T-helper 17 cell (primary cell): ENCODE measurements around the gene OVOL3. TPM values are rescaled to one million over a fixed set of nuclear protein-coding genes. Genes with fewer than 3 reads are reported as not detected.
"Not testable (repeated sequence)": the region's sequence is repeated elsewhere in the genome, so short reads cannot be mapped to it uniquely, and the experiment has no call there.

Source experiments
- ATAC-seq: fragments of 150-1000 bp; cut with Tn5 transposase; 2 replicates; pipeline ENCODE4 v1.10.0; 2021; ENCODE audit warnings: mild to moderate bottlenecking, moderate library complexity
- DNase-seq, 3 donors: peaks; one replicate each; pipeline versions ENCODE4 v3.0.0 to v3.0.0-alpha.2; 2020 to 2021
- H3K9me3 ChIP-seq: one replicate; pipeline ENCODE4 v1.7.0; 2013; ENCODE audit warnings: low read length, mild to moderate bottlenecking; ENCODE audit not compliant: control insufficient read depth, poor library complexity, severe bottlenecking
- H3K27ac Mint-ChIP-seq: one replicate; pipeline ENCODE4 v1.8.0; 2022; ENCODE audit warnings: mild to moderate bottlenecking, moderate library complexity, mixed read lengths
- H3K27me3 Mint-ChIP-seq: one replicate; pipeline ENCODE4 v1.8.0; 2022; ENCODE audit warnings: mixed read lengths
- H3K36me3 Mint-ChIP-seq: one replicate; pipeline ENCODE4 v1.8.0; 2022; ENCODE audit warnings: low read depth, mixed read lengths
- H3K4me1 Mint-ChIP-seq: one replicate; pipeline ENCODE4 v1.8.0; 2022; ENCODE audit warnings: mild to moderate bottlenecking, mixed read lengths
- H3K4me3 Mint-ChIP-seq: one replicate; pipeline ENCODE4 v1.8.0; 2022; ENCODE audit warnings: mild to moderate bottlenecking, moderate library complexity, mixed read lengths
- total RNA-seq, 4 donors: library from RNA in 2 of 4; stranded (reverse) in 2 of 4; gene quantifications; one replicate each; pipeline ENCODE4 v1.2.3 and lab custom pipeline; 2022 to 2026

OVOL3 gene
- total RNA-seq (not detected), total RNA-seq (lab: John Stamatoyannopoulos, UW) (0 reads per million in 2 donors)

DNA sequence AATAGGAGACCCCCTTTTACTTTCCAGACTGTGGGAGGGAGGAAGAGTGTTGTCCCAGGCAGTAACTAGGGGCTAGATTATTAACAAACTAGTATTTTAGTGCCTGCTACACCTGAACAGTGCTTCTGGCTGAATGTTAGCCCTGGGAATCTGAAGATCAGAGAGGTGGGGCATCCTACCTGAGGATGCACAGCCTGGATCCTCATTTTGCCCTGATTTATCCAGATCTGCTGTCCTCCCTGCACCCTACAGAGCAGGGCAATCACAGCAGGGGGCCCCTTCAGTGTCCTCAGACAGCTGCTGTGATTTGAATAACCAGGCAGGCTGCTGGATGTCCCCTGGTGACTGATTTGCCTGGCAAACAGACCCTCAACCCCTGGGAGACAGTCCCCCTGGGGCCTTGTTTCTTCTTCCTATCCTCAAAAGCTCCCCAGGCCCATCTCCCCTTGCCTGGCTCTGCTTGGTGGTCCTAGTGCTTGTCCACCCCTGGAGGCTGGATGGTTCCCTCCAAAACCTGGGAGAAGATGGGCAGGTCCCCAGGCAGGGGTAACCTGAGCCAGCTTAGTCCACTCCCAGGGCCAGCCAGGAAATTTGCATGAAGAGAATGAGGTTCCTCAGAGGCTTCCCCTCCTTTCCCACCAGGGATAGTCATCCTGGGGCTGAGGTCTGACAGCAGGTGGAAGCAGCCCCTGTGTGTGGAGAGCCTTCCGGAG is at the start of gene OVOL3:
TSS of gene OVOL3 (plus strand) at position 657 of the 713 bp plus-strand sequence. CDS start 60 bp downstream, outside the sequence.
- Mint-ChIP-seq H3K27ac (no peak within 1 kb of the TSS), H3K4me1 (peaks cover 21% of the 10 kb centered on the region), H3K36me3 (peaks cover 6% of the 10 kb centered on the region), H3K27me3 (no peaks in the 10 kb centered on the region), H3K4me3 (no peak within 1 kb of the TSS)
- ATAC-seq (no peak), DNase-seq (no peak)
- no peaks in the 10 kb centered on the region for H3K9me3 ChIP-seq

DNA sequence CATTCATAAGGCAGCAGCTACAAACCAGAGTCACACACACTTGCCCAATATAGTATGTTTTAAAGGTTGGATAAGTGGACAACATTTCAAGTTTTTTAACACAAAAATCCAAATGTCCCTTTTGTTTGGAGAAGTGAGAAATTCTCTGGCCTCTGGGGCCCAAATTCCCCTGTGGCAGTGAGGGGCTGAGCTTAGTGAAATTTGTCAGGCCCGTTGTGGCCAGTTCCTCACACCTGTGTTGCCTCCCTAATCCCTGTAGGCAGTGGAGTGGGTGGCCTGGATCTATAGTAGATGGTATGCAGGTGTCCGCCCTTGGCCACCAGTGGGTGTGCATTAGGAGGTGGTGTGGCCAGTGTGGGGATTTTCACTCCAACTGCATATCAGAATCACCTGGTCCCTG is 49.6 kb upstream of the OVOL3 start:
- no peaks in the 10 kb centered on the region for H3K9me3 ChIP-seq
- no peak for ATAC-seq
- Mint-ChIP-seq H3K4me1 (peaks cover 6% of the 10 kb centered on the region), H3K27me3 (no peaks in the 10 kb centered on the region), H3K27ac (no peak overlapping the region), H3K36me3 (no peaks in the 10 kb centered on the region), H3K4me3 (no peak overlapping the region)
- no peak for DNase-seq

- Mint-ChIP-seq H3K27me3 (no peaks in the 10 kb centered on the region), H3K4me3 (no peak overlapping the region), H3K36me3 (no peaks in the 10 kb centered on the region), H3K27ac (no peak overlapping the region), H3K4me1 (peaks cover 3% of the 10 kb centered on the region)
- DNase-seq (no peak), ATAC-seq (no peak)
- H3K9me3 ChIP-seq: no peaks in the 10 kb centered on the region
These were observed 46.1 kb upstream of the OVOL3 start for GRCh38 chr19:36064826-36065225.

- no peaks in the 10 kb centered on the region for H3K27me3 Mint-ChIP-seq
- H3K36me3 Mint-ChIP-seq: no peaks in the 10 kb centered on the region
- ATAC-seq (no peak), DNase-seq (no peak)
- no peaks in the 10 kb centered on the region for H3K4me1 Mint-ChIP-seq
- H3K9me3 ChIP-seq: no peaks in the 10 kb centered on the region
- H3K27ac Mint-ChIP-seq: no peak overlapping the region
- H3K4me3 Mint-ChIP-seq: no peak overlapping the region
These were observed 43.3 kb upstream of the OVOL3 start for GRCh38 chr19:36067681-36068080.

DNA sequence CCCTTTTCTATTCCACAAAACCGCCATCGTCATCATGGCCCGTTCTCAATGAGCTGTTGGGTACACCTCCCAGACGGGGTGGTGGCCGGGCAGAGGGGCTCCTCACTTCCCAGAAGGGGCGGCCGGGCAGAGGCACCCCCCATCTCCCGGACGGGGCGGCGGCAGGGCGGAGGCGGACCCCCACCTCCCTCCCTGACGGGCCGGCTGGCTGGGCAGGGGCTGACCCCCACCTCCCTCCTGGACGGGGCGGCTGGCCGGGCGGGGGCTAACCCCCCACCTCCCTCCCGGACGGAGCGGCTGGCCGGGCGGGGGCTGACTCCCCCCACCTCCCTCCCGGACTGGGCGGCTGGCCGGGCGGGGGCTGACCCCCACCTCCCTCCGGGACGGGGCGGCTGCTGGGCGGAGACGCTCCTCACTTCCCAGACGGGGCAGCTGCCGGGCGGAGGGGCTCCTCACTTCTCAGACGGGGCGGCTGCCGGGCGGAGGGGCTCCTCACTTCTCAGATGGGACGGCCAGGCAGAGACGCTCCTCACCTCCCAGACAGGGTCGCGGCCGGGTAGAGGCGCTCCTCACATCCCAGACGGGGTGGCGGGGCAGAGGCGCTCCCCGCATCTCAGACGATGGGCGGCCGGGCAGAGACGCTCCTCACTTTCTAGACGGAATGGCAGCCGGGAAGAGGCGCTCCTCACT is 42.0 kb upstream of the OVOL3 start:
- H3K4me1 Mint-ChIP-seq, H3K27ac Mint-ChIP-seq, H3K36me3 Mint-ChIP-seq, H3K9me3 ChIP-seq, H3K4me3 Mint-ChIP-seq, ATAC-seq, H3K27me3 Mint-ChIP-seq, DNase-seq: not testable (repeated sequence)

- Mint-ChIP-seq H3K36me3 (no peaks in the 10 kb centered on the region), H3K4me3 (no peak overlapping the region), H3K4me1 (no peaks in the 10 kb centered on the region), H3K27me3 (no peaks in the 10 kb centered on the region), H3K27ac (no peak overlapping the region)
- ATAC-seq (no peak), DNase-seq (no peak)
- no peaks in the 10 kb centered on the region for H3K9me3 ChIP-seq
These were observed 38.9 kb upstream of the OVOL3 start for GRCh38 chr19:36072081-36072480.

- no peak for DNase-seq
- no peak for ATAC-seq
- Mint-ChIP-seq H3K36me3 (no peaks in the 10 kb centered on the region), H3K4me3 (no peak overlapping the region), H3K27me3 (no peaks in the 10 kb centered on the region), H3K27ac (no peak overlapping the region), H3K4me1 (no peaks in the 10 kb centered on the region)
- H3K9me3 ChIP-seq: no peaks in the 10 kb centered on the region
These were observed 37.6 kb upstream of the OVOL3 start for GRCh38 chr19:36073121-36073876.

GRCh38 chr19:36079389-36079945 is 31.5 kb upstream of the OVOL3 start:
- no peak for DNase-seq
- Mint-ChIP-seq H3K36me3 (no peaks in the 10 kb centered on the region), H3K27ac (peak overlapping the region; percentile 62), H3K4me1 (no peaks in the 10 kb centered on the region), H3K27me3 (no peaks in the 10 kb centered on the region), H3K4me3 (no peak overlapping the region)
- no peak for ATAC-seq
- no peaks in the 10 kb centered on the region for H3K9me3 ChIP-seq

DNA sequence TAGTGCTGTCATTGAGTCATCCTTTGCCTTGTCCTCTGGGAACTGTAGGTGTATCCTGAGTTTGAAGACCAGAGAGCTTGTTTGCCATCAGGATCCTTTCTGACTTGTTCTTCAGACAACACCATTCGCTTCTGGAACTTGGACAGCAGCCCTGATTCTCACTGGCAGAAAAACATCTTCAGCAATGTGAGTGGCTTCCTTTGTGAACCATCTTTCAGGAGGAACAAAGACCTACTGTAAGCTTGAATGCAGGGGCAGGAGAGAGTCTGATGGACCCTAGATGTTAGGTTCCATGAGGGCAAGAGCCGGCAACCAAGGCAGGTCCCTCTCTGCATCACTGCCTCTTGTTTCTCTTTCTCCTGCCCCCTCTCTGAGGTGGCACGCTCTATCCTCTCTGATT is 29.6 kb upstream of the OVOL3 start:
- Mint-ChIP-seq H3K27ac (peak overlapping the region; percentile 34), H3K36me3 (no peaks in the 10 kb centered on the region)
- ATAC-seq: no peak

GRCh38 chr19:36081894-36082293 is 29.0 kb upstream of the OVOL3 start:
- peak overlapping the region; percentile 34 for H3K27ac Mint-ChIP-seq

More for the DNA sequence above, 29.6 kb upstream of the OVOL3 start:
- H3K9me3 ChIP-seq: no peaks in the 10 kb centered on the region
- no peaks in the 10 kb centered on the region for H3K27me3 Mint-ChIP-seq
- no peak overlapping the region for H3K4me3 Mint-ChIP-seq
- no peak for DNase-seq
- peaks cover 2% of the 10 kb centered on the region for H3K4me1 Mint-ChIP-seq

DNA sequence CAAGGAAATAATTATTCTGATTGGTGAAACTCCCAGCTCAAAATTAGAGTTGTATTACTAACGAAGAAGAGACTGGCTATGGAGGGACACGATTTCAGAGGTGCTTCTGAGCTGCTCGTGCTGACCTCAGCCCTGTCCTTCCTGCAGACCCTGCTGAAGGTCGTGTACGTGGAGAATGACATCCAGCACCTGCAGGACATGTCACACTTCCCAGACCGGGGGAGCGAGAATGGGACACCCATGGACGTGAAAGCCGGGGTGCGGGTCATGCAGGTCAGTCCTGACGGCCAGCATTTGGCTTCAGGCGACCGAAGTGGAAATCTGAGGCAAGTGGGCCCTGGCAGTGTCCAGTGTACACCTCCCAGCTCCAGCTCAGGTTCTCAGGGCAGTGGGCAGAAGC is 28.0 kb upstream of the OVOL3 start:
- H3K27ac Mint-ChIP-seq: peak overlapping the region; percentile 80
- DNase-seq (no peak), ATAC-seq (no peak)
- no peak overlapping the region for H3K4me3 Mint-ChIP-seq
- no peaks in the 10 kb centered on the region for H3K9me3 ChIP-seq
- H3K27me3 Mint-ChIP-seq: no peaks in the 10 kb centered on the region
- no peaks in the 10 kb centered on the region for H3K36me3 Mint-ChIP-seq
- H3K4me1 Mint-ChIP-seq: peaks cover 2% of the 10 kb centered on the region

More at GRCh38 chr19:36081894-36082293, 29.0 kb upstream of the OVOL3 start:
- Mint-ChIP-seq H3K36me3 (no peaks in the 10 kb centered on the region), H3K4me3 (no peak overlapping the region), H3K4me1 (peaks cover 2% of the 10 kb centered on the region), H3K27me3 (no peaks in the 10 kb centered on the region)
- DNase-seq (no peak), ATAC-seq (no peak)
- H3K9me3 ChIP-seq: no peaks in the 10 kb centered on the region

DNA sequence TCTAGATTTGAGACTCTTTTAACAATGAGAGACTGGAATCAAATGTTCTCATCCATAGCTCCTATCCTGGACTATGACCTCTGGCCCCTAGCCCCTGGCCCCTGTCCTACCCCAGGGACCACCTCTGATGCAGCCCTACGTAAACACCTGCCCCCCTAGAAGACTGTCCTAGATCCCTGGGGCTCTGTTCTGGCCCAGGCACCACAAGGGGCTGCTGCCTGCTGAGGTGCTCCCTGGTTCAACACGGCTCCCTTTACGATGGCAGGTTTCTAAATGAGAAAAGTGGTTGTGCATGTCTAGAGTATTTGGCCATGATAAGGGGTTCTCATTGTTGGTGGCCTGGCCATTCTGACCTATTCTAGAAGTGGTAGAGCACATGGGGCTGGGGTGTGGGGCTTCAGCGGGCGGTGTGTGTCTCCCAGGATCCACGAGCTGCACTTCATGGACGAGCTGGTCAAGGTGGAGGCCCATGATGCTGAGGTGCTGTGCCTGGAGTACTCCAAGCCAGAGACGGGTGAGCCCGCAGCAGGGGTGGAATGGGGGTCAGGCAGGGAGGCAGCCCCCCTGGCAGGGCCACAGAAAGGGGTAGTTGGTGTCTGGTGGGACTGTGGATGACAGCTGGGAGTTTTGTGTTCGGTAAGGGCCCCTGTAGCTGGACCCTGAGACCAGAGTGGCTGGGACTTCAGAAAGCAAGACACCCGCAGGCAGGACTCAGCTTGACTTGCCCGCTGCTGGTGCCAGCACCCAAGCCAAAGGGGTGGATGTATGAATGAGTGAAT is 26.5 kb upstream of the OVOL3 start:
- peaks cover 2% of the 10 kb centered on the region for H3K4me1 Mint-ChIP-seq
- ATAC-seq (no peak), DNase-seq (no peak)
- H3K4me3 Mint-ChIP-seq: no peak overlapping the region
- H3K36me3 Mint-ChIP-seq: no peaks in the 10 kb centered on the region
- H3K9me3 ChIP-seq: no peaks in the 10 kb centered on the region
- H3K27me3 Mint-ChIP-seq: no peaks in the 10 kb centered on the region
- H3K27ac Mint-ChIP-seq: peak overlapping the region; percentile 80
